Measurements from ENCODE around the gene RCAN2. TPM values are rescaled to one million over a fixed set of nuclear protein-coding genes. Genes with fewer than 3 reads are reported as not detected.

The RCAN2 gene
- total RNA-seq, 1 experiment from 2014 or later = 0.05 TPM

- intact Hi-C loops (cut with micrococcal nuclease; ENCODE audit: unreplicated experiment) (no loop called here), in situ Hi-C loops (cut with HindIII; ENCODE audit: low pct_unique_long_range_greater_than_20kb, low sequenced_read_pairs) (no loop called here)
- H3K4me3 ChIP-seq (ENCODE audit: low read depth in 2 of 2, low read length in 2 of 2) = no peak overlapping the region
- H3K27me3 ChIP-seq (ENCODE audit: control insufficient read depth, insufficient read depth, low read length) = peaks cover 3% of the 10 kb centered on the region
- DNase-seq (ENCODE audit: low read depth, low spot score) = no peak
- H3K9me3 ChIP-seq (ENCODE audit: control insufficient read depth, insufficient read depth, low read depth, low read length) = no peaks in the 10 kb centered on the region
- H3K4me1 ChIP-seq (ENCODE audit: control insufficient read depth, insufficient read depth, low read length) = no peaks in the 10 kb centered on the region
- TF ChIP-seq POLR2AphosphoS5 (IDR thresholded peaks at IDR 0.05; ENCODE audit: low read depth, low read length) (no peak), REST (IDR thresholded peaks at IDR 0.05; ENCODE audit: insufficient read depth in 1 of 2, low read depth in 2 of 2, low read length in 1 of 2) (no peak), TCF7L2 (IDR thresholded peaks at IDR 0.05; ENCODE audit: low read depth, low read length) (no peak), CTCF (IDR thresholded peaks at IDR 0.05) (no peak), SIN3A (IDR thresholded peaks at IDR 0.05; ENCODE audit: borderline replicate concordance, insufficient read depth, low read depth, low read length) (no peak)
- BruUV-seq (replicated peaks) = no TSS peak
- H3K27ac ChIP-seq (ENCODE audit: low read length) = no peak overlapping the region
- CTCF ChIA-PET = no interaction called here
- no peak for ATAC-seq
- POLR2A ChIA-PET = interaction anchor here (0.6 kb wide), 1 partner anchor 232 kb away, joined by 3 read pairs; no protein-coding TSS in a partner anchor
- H3K36me3 ChIP-seq (ENCODE audit: control insufficient read depth, insufficient read depth, low read length) = no peaks in the 10 kb centered on the region
Measured at GRCh38 chr6:46395530-46395929, 95.7 kb downstream of the RCAN2 start.

- DNase-seq (ENCODE audit: low read depth, low spot score) (no peak), ATAC-seq (no peak)
- no peak overlapping the region for H3K4me3 ChIP-seq (ENCODE audit: low read depth in 2 of 2, low read length in 2 of 2)
- no peaks in the 10 kb centered on the region for H3K36me3 ChIP-seq (ENCODE audit: control insufficient read depth, insufficient read depth, low read length)
- ChIA-PET POLR2A (no interaction called here), CTCF (no interaction called here)
- no TSS peak for BruUV-seq (replicated peaks)
- no peaks in the 10 kb centered on the region for H3K4me1 ChIP-seq (ENCODE audit: control insufficient read depth, insufficient read depth, low read length)
- in situ Hi-C loops (cut with HindIII; ENCODE audit: low pct_unique_long_range_greater_than_20kb, low sequenced_read_pairs) (no loop called here), intact Hi-C loops (cut with micrococcal nuclease; ENCODE audit: unreplicated experiment) (no loop called here)
- no peak for TF ChIP-seq TCF7L2 (IDR thresholded peaks at IDR 0.05; ENCODE audit: low read depth, low read length)
- TF ChIP-seq POLR2AphosphoS5 (IDR thresholded peaks at IDR 0.05; ENCODE audit: low read depth, low read length) = no peak
- no peak for TF ChIP-seq REST (IDR thresholded peaks at IDR 0.05; ENCODE audit: insufficient read depth in 1 of 2, low read depth in 2 of 2, low read length in 1 of 2)
- TF ChIP-seq SIN3A (IDR thresholded peaks at IDR 0.05; ENCODE audit: borderline replicate concordance, insufficient read depth, low read depth, low read length) = no peak
- TF ChIP-seq CTCF (IDR thresholded peaks at IDR 0.05) = no peak
- no peaks in the 10 kb centered on the region for H3K9me3 ChIP-seq (ENCODE audit: control insufficient read depth, insufficient read depth, low read depth, low read length)
- H3K27ac ChIP-seq (ENCODE audit: low read length) = no peak overlapping the region
- peaks cover 3% of the 10 kb centered on the region for H3K27me3 ChIP-seq (ENCODE audit: control insufficient read depth, insufficient read depth, low read length)
Measured at GRCh38 chr6:46393940-46394337, 97.3 kb downstream of the RCAN2 start.
